Activated naive CD8-positive, alpha-beta T cell treated with anti-CD3 and anti-CD28 coated beads for 36 hours (primary cell): Measurements from ENCODE around the gene PITX1. TPM values are rescaled to one million over a fixed set of nuclear protein-coding genes. Genes with fewer than 3 reads are reported as not detected.

ENCODE experiments used
- DNase-seq: peaks from one replicate; pipeline ENCODE4 v3.0.0; 2021
- H3K27ac Mint-ChIP-seq: one replicate; pipeline ENCODE4 v1.8.0; 2022; ENCODE audit warnings: mild to moderate bottlenecking, moderate library complexity, mixed read lengths
- H3K27me3 Mint-ChIP-seq: one replicate; pipeline ENCODE4 v1.8.0; 2022; ENCODE audit warnings: mild to moderate bottlenecking, mixed read lengths
- H3K36me3 Mint-ChIP-seq: one replicate; pipeline ENCODE4 v1.8.0; 2021; ENCODE audit warnings: mild to moderate bottlenecking, mixed read lengths
- H3K4me1 Mint-ChIP-seq: one replicate; pipeline ENCODE4 v1.8.0; 2021; ENCODE audit warnings: mixed read lengths
- H3K4me3 Mint-ChIP-seq: one replicate; pipeline ENCODE4 v1.8.0; 2022; ENCODE audit warnings: mild to moderate bottlenecking, moderate library complexity, mixed read lengths
- H3K9me3 Mint-ChIP-seq: one replicate; pipeline ENCODE4 v1.8.0; 2022; ENCODE audit warnings: mixed read lengths
- total RNA-seq, 2 experiments: library from RNA; stranded (reverse); gene quantifications; one replicate each; pipeline ENCODE4 v1.2.3, GENCODE V29; 2021

Gene PITX1
- total RNA-seq, 2 experiments from 2014 or later: not detected

DNA sequence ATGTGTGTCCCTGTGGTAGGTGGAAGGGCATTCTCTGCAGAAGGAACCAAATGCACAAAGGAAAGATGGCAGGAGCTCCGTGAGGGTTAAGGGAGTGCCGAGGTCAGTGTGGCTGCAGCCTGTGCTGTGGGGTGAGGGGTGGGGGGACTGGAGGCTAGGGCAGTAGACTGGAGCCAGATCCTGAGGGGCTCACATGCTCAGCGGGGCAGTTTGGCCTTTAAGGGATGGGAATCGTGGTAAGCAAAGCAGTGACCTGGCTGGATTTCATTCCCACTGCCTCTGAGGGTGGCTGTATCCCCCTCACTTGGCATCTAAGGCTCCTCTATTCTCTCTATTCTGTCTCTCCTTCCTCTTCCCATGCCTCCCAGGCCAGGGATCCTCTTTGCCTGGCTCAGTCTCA, 15.6 kb downstream of the PITX1 start:
- Mint-ChIP-seq H3K9me3 (no peaks in the 10 kb centered on the region), H3K4me1 (no peaks in the 10 kb centered on the region), H3K27ac (no peak overlapping the region), H3K27me3 (no peaks in the 10 kb centered on the region), H3K36me3 (no peaks in the 10 kb centered on the region), H3K4me3 (no peak overlapping the region)
- DNase-seq: no peak

DNA sequence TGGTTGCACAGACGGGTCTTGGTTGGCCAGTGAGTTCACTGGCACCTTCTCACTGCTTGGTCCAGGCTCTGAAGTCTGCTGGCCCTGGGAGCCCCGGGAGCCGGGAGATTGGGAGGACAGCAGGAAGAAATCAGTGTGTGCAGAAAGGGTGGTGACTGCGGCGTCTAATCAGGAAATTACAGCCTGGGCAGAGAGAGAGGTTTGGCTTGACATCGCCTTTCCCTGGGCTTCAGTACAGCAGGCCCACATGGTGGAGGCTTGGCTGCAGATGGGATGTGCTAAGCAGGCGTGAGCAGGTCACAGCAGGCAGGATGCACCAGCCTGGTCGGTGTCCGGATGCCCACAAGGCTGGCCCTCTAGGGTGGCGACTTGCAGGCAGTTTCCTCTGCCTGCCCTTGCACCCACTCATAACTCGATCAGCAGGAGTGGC, 17.2 kb downstream of the PITX1 start:
- Mint-ChIP-seq H3K27me3 (no peaks in the 10 kb centered on the region), H3K9me3 (no peaks in the 10 kb centered on the region), H3K4me3 (no peak overlapping the region), H3K36me3 (no peaks in the 10 kb centered on the region), H3K27ac (no peak overlapping the region), H3K4me1 (no peaks in the 10 kb centered on the region)
- DNase-seq: no peak

DNA sequence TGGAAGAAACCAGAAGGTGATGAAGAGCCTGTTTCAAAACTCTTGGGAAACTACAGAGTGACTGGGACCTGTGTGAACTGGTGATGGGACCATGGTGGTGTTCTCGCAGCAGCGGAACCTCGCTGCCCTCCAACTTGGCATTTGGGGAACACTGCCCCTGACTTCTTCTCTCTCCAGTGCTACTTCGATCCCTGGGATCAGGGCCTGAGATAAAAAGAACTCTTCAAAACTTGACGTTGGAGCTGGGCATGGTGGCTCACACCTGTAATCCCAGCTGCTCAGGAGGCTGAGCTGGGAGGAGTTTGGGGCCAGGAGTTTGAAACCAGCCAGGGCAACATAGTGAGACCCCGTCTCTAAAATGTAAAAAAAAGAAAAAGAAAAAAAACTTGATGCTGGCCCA, 18.1 kb downstream of the PITX1 start:
- no peak overlapping the region for H3K4me3 Mint-ChIP-seq
- H3K9me3 Mint-ChIP-seq: no peaks in the 10 kb centered on the region
- no peak overlapping the region for H3K27ac Mint-ChIP-seq
- H3K36me3 Mint-ChIP-seq: no peaks in the 10 kb centered on the region
- no peaks in the 10 kb centered on the region for H3K27me3 Mint-ChIP-seq
- DNase-seq: no peak
- no peaks in the 10 kb centered on the region for H3K4me1 Mint-ChIP-seq

- H3K36me3 Mint-ChIP-seq: no peaks in the 10 kb centered on the region
- no peak overlapping the region for H3K27ac Mint-ChIP-seq
- no peaks in the 10 kb centered on the region for H3K27me3 Mint-ChIP-seq
- no peaks in the 10 kb centered on the region for H3K4me1 Mint-ChIP-seq
- H3K9me3 Mint-ChIP-seq: no peaks in the 10 kb centered on the region
- no peak for DNase-seq
- no peak overlapping the region for H3K4me3 Mint-ChIP-seq
Measured at GRCh38 chr5:135013947-135014570, 20.0 kb downstream of the PITX1 start.

GRCh38 chr5:135013445-135013844, 20.6 kb downstream of the PITX1 start:
- Mint-ChIP-seq H3K4me1 (no peaks in the 10 kb centered on the region), H3K27me3 (no peaks in the 10 kb centered on the region), H3K36me3 (no peaks in the 10 kb centered on the region), H3K9me3 (no peaks in the 10 kb centered on the region), H3K4me3 (no peak overlapping the region), H3K27ac (no peak overlapping the region)
- no peak for DNase-seq

- Mint-ChIP-seq H3K4me3 (no peak overlapping the region), H3K9me3 (no peaks in the 10 kb centered on the region), H3K27me3 (no peaks in the 10 kb centered on the region), H3K36me3 (no peaks in the 10 kb centered on the region), H3K27ac (no peak overlapping the region), H3K4me1 (no peaks in the 10 kb centered on the region)
- DNase-seq: no peak
Measured at GRCh38 chr5:135012951-135013391, 21.1 kb downstream of the PITX1 start.

GRCh38 chr5:135012033-135012588, 21.9 kb downstream of the PITX1 start:
- Mint-ChIP-seq H3K4me3 (no peak overlapping the region), H3K4me1 (no peaks in the 10 kb centered on the region), H3K36me3 (no peaks in the 10 kb centered on the region), H3K27ac (no peak overlapping the region), H3K27me3 (no peaks in the 10 kb centered on the region), H3K9me3 (no peaks in the 10 kb centered on the region)
- no peak for DNase-seq

GRCh38 chr5:135011355-135012032, 22.5 kb downstream of the PITX1 start:
- Mint-ChIP-seq H3K36me3 (no peaks in the 10 kb centered on the region), H3K4me1 (no peaks in the 10 kb centered on the region), H3K4me3 (no peak overlapping the region), H3K9me3 (no peaks in the 10 kb centered on the region), H3K27me3 (no peaks in the 10 kb centered on the region), H3K27ac (no peak overlapping the region)
- DNase-seq: no peak

DNA sequence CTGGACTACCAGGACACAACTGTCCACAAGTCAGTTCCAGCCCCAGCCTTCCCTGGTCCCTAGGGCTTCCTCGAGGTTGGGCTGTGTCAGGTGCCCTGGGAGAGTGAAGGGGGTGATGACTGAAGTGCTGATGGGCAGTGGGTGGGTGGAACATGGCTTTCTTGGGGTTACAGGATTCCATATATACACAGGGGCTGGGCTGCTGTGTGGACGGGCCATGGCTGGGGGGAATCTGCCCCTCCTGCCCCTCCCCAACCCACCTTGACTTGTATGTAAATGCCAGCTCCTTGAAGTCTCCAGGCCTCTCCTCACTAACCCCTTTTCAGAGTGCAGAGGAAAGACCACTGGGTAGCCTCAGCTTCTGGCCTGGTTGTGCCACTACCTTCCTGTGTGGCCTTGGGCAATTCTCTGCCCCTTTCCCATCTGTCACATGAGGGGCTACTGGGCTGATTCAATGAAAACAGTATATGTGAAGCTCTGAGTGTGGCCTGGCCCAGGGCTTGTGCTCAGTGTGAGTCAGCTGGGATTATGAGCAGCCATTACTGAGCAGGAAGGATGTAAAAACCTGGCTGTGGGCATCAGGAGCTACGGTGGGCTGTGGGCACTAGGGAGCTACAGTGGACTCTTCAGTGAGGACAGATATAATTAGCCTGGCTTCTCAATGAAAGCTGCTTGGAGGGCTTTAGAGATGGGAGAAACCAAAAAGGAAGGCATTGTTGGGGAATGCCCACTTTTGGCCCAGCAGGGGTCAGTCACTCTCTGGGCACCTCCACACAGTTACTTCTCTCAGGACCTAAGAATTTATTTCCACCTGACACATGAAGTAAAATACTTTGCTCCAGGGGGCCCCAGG, 23.3 kb downstream of the PITX1 start:
- H3K4me1 Mint-ChIP-seq: no peaks in the 10 kb centered on the region
- H3K9me3 Mint-ChIP-seq: no peaks in the 10 kb centered on the region
- H3K36me3 Mint-ChIP-seq: no peaks in the 10 kb centered on the region
- H3K27ac Mint-ChIP-seq: no peak overlapping the region
- DNase-seq: no peak
- no peaks in the 10 kb centered on the region for H3K27me3 Mint-ChIP-seq
- no peak overlapping the region for H3K4me3 Mint-ChIP-seq

- no peak overlapping the region for H3K4me3 Mint-ChIP-seq
- no peaks in the 10 kb centered on the region for H3K4me1 Mint-ChIP-seq
- no peaks in the 10 kb centered on the region for H3K9me3 Mint-ChIP-seq
- no peak for DNase-seq
- no peaks in the 10 kb centered on the region for H3K27me3 Mint-ChIP-seq
- no peaks in the 10 kb centered on the region for H3K36me3 Mint-ChIP-seq
- no peak overlapping the region for H3K27ac Mint-ChIP-seq
Measured at GRCh38 chr5:135009736-135010501, 24.1 kb downstream of the PITX1 start.

GRCh38 chr5:135008981-135009735, 24.9 kb downstream of the PITX1 start:
- H3K4me1 Mint-ChIP-seq: no peaks in the 10 kb centered on the region
- no peak for DNase-seq
- no peaks in the 10 kb centered on the region for H3K36me3 Mint-ChIP-seq
- no peak overlapping the region for H3K4me3 Mint-ChIP-seq
- H3K9me3 Mint-ChIP-seq: no peaks in the 10 kb centered on the region
- no peak overlapping the region for H3K27ac Mint-ChIP-seq
- H3K27me3 Mint-ChIP-seq: no peaks in the 10 kb centered on the region

DNA sequence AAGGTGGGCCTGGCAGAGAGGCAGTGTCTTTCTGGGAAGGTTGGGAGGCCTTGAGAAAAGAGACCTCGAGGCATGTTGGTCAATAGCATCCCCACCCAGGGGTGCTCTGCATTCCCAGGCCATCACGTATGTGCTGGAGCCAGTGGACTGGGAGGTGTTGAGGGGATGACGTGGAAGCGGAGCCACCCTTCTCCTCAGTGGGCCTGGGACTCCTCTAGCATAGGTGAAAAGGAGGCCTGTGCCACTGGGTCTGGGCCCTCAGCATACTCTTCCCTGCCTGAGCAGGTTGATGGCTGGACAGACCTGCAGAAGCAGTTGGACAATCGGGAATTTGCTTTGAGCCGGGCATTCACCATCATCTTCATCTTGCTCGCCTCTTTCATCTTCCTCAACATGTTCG, 25.5 kb downstream of the PITX1 start:
- no peaks in the 10 kb centered on the region for H3K27me3 Mint-ChIP-seq
- no peaks in the 10 kb centered on the region for H3K9me3 Mint-ChIP-seq
- no peaks in the 10 kb centered on the region for H3K36me3 Mint-ChIP-seq
- H3K27ac Mint-ChIP-seq: no peak overlapping the region
- no peak for DNase-seq
- no peaks in the 10 kb centered on the region for H3K4me1 Mint-ChIP-seq
- H3K4me3 Mint-ChIP-seq: no peak overlapping the region

DNA sequence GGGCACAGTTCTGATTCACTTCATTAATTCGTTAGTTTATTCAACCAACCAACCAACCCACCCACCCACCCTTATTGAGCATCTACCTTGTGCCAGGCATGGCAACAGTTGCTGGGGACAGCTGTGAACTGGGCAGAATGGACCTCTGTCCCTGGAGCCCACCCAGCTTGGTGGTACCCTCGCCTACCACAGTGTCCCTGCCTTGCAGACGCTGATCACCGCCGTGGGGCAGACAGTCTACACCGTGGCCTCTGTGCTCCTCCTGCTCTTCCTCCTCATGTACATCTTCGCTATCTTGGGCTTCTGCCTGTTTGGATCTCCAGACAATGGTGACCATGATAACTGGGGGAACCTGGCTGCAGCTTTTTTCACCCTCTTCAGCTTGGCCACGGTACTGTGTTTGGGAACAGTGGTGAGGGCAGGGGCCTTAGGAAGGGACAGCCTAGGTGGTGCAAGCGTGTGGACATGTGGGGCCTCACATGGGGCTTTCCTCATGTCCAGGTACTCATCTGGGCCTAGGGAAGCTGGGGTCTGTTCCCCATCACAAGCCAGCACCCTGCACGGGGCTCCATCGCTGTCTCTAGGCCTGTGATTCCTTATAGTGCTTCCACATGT, 26.2 kb downstream of the PITX1 start:
- H3K4me3 Mint-ChIP-seq: no peak overlapping the region
- no peaks in the 10 kb centered on the region for H3K27me3 Mint-ChIP-seq
- H3K36me3 Mint-ChIP-seq: no peaks in the 10 kb centered on the region
- no peak overlapping the region for H3K27ac Mint-ChIP-seq
- H3K9me3 Mint-ChIP-seq: no peaks in the 10 kb centered on the region
- H3K4me1 Mint-ChIP-seq: no peaks in the 10 kb centered on the region
- no peak for DNase-seq

DNA sequence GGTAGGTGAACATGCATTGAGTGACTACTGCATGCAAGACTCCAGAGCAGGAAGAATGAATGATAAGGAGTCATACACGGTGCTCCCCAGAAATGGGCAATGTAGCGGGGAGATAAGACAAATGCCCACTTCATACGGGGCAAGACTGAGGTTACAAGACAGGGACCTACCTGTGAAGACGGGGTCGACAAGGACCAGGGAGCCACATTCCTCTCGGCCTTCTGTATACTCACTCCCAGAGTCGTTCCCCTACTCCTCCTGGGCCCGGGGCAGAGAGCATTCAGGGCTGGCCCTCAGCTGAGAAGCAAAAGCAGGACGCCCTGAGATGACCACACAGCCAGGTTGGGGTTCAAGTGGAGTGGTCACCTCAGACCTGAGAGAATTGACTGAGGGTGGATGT, 26.7 kb downstream of the PITX1 start:
- Mint-ChIP-seq H3K4me3 (no peak overlapping the region), H3K27me3 (no peaks in the 10 kb centered on the region), H3K9me3 (peaks cover 3% of the 10 kb centered on the region), H3K4me1 (no peaks in the 10 kb centered on the region), H3K27ac (no peak overlapping the region), H3K36me3 (peaks cover 4% of the 10 kb centered on the region)
- DNase-seq: no peak
